HEK293 (cell line): ENCODE data around the gene SF3B2.

ENCODE experiments used
- CTCF ChIP-seq: fragments of 450-650 bp; formaldehyde crosslinking; IDR thresholded peaks from 2 replicates; pipeline ENCODE4 v1.5.1; 2016; ENCODE audit warnings: missing biosample characterization, missing genetic modification characterization
- KLF10 ChIP-seq: fragments of 450-650 bp; IDR thresholded peaks from 2 replicates; pipeline ENCODE4 v1.5.1; 2018; ENCODE audit warnings: missing biosample characterization, mild to moderate bottlenecking, missing genetic modification characterization
- ZBTB7A ChIP-seq: fragments of 450-650 bp; formaldehyde crosslinking; IDR thresholded peaks from 2 replicates; pipeline ENCODE4 v1.5.1; 2016; ENCODE audit warnings: low read depth, missing biosample characterization, missing genetic modification characterization

- no peak for TF ChIP-seq KLF10 (tag by site-specific recombination)
- TF ChIP-seq CTCF (tag by site-specific recombination) = no peak
- no peak for TF ChIP-seq ZBTB7A (tag by site-specific recombination)
Observed at GRCh38 chr11:66106786-66107599, 54.8 kb downstream of the SF3B2 start.
